ENCODE results near the gene UNC5C.

Gene UNC5C

DNA sequence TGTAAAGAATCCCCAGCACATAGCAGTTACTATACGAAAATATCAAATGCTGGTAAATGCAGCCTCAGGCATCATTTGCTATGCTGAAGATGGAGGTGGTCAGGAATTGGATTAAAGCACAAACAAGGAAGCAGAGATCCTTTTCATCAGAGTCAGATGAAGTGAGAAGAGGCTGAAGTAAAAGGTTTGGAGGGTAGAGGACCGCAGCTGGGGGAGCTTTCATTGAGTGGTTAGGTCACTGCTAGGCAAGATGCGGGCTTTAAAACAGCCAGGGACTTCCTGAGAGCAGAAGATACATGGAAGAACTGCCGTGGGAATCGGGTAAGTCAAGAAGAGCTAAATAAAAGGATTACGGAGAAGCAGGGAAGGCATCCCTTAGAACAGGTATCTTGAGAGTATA, 351.4 kb downstream of the UNC5C start:
- H3K4me3 ChIP-seq (ENCODE audit: low read depth, low read length), result no peak overlapping the region
- TF ChIP-seq, protein P1, sequence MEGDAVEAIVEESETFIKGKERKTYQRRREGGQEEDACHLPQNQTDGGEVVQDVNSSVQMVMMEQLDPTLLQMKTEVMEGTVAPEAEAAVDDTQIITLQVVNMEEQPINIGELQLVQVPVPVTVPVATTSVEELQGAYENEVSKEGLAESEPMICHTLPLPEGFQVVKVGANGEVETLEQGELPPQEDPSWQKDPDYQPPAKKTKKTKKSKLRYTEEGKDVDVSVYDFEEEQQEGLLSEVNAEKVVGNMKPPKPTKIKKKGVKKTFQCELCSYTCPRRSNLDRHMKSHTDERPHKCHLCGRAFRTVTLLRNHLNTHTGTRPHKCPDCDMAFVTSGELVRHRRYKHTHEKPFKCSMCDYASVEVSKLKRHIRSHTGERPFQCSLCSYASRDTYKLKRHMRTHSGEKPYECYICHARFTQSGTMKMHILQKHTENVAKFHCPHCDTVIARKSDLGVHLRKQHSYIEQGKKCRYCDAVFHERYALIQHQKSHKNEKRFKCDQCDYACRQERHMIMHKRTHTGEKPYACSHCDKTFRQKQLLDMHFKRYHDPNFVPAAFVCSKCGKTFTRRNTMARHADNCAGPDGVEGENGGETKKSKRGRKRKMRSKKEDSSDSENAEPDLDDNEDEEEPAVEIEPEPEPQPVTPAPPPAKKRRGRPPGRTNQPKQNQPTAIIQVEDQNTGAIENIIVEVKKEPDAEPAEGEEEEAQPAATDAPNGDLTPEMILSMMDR (IDR thresholded peaks at IDR 0.05; ENCODE audit: borderline replicate concordance, insufficient read depth, low read depth, low read length), result no peak

DNA sequence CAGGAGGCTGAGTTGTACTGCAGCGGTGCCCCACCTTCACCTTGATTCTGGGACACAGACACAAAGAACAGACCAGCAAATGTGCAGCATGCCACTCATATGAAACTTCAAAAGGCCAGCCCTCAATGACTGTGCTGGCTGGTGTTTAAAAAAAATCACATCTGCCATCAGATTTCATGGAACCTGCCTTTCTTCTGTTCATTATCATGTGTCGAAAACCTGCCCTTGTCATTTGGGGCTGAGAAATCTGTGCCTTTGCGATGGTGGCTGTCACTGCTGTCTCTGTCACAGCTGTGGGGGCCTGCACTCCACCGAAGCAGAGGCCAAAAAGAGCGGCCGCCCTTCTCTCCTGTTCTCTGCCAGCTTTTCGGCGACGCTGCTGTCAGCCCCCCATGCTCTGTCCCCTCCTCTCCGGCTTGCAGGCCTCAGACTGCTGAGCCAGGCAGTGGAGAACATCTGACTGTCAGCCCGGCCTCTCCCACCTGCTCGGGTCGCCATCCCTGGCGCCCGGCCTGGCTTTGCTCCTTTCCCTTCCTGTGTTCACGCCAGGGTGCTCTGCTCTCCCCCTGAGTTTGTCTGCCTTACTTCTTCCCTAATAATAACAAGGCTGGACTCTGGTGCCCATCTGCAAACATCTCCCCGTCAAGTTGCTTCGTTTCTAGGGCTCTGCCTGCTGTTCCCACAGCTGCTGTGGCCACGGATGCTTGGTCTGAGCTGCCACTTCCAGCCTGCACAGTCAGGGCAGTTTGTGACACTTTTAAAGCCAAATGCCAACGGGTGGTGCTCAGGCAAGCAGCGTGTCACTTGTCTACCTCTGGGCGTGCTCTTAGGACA, 355.2 kb downstream of the UNC5C start:
- no peak overlapping the region for H3K4me3 ChIP-seq (ENCODE audit: low read depth, low read length)
- TF ChIP-seq, protein P1 (IDR thresholded peaks at IDR 0.05; ENCODE audit: borderline replicate concordance, insufficient read depth, low read depth, low read length), result no peak

DNA sequence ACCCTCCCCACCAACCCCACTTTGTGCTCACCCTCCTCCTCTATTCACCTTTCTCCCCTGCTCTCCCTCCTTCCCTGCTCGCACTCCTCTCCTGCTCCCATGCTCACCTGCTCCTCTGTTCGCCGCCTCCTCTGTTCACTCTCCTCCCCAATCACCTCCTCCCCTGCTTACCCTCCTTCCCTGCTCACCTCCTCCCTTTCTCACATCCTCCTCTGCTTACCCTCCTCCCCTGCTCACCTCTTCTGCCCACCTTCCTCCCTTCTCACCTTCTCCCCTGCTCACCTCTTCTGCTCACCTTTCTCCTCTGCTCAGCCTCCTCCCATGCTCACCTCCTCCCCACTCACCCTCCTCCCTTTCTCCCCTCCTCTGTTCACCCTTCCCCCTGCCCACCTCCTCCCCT, 357.2 kb downstream of the UNC5C start:
- no peak overlapping the region for H3K4me3 ChIP-seq (ENCODE audit: low read depth, low read length)
- TF ChIP-seq, protein P1 (IDR thresholded peaks at IDR 0.05; ENCODE audit: borderline replicate concordance, insufficient read depth, low read depth, low read length), result no peak

DNA sequence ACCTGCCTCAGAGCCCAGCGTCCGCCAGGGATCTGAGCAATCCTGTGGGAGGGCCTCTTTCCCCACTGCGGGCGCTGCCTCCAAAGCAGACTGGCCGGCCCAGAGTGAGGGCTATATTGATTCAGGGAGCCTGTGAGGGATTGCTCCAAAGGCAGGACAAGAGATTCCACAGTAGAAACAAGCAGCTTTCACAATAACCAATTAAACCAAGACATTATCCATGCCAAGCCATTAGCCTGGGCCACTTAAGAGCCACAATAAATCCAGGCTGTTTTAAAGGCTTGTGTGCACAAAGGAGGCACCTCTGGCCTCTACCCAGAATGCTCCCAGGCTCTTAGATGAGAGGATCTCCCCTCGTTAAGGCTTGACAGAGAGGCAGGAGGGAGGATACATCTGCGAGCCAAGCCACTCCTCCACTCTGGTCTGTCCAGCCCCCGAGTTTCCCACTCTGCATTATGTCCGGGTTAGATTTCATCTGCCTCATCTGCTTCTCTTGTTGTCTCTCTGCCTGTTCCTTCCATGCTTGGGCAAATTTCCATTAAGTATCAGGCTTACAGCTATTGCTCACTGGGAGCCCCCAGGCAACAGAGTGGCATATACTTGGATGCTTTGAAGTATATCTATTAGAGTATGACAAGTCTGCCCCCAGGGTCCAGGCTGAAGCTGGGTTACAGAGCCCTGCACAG, 357.9 kb downstream of the UNC5C start:
- no peak overlapping the region for H3K4me3 ChIP-seq (ENCODE audit: low read depth, low read length)
- TF ChIP-seq, protein P1 (IDR thresholded peaks at IDR 0.05; ENCODE audit: borderline replicate concordance, insufficient read depth, low read depth, low read length), result no peak

DNA sequence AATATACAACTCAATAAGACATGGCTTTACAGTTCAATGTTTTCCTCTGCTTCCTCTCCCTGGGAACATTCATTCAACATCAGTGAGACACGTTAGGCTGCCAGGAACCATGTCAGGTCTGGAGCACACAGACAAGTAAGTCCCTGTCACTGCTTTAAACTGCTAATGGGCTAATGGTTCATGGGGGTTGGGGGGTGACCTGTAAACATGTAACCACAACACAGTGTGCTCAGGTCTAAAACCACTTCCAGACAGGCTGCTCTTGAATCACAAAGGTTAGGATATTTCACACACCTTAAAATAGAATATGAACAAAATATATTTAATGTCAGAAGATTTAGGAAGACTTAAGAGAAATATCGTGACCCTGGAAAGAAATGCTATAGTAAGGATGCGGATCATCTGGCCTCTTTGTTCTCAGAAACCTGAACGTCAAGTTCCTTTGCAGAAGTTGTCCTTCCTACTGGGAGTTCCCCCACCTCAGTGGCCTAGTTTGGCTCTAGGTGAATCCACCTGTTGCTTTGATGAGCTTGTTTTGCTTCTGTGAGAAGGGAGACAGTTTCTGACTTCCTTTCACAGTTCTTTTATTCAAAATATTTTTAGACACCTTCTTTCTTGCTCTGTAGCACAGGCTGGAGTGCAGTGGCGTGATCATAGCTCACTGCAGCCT, 359.9 kb downstream of the UNC5C start:
- TF ChIP-seq, protein P1 (IDR thresholded peaks at IDR 0.05; ENCODE audit: borderline replicate concordance, insufficient read depth, low read depth, low read length), result no peak
- H3K4me3 ChIP-seq (ENCODE audit: low read depth, low read length), result no peak overlapping the region

DNA sequence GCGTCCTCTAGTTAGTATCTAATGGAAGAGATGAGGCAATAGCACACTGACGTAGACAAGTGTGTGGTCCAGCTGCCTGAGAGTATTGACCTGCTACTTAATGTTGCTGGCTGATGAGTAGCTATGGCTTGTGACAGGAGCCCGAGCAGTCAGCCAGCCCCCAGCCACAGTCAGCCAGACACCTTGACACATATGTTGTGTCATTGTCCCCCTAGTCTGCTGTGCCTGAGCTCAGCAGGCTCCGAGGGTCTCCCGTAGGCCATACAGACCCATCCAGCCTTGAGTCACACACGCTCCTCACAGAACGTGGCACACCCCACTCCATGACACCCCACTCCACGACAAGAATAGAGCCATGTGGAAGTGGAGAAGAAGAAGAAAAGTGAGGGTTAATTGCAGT, 362.1 kb downstream of the UNC5C start:
- TF ChIP-seq, protein P1 (IDR thresholded peaks at IDR 0.05; ENCODE audit: borderline replicate concordance, insufficient read depth, low read depth, low read length), result no peak
- no peak overlapping the region for H3K4me3 ChIP-seq (ENCODE audit: low read depth, low read length)
